ENCODE results near the gene CFAP100.

Gene CFAP100

GRCh38 chr3:126478581-126479310 is 84.0 kb downstream of the CFAP100 start:
- no peaks in the 10 kb centered on the region for H3K27me3 ChIP-seq (ENCODE audit: insufficient read depth, insufficient read length)
- H3K9me3 ChIP-seq (ENCODE audit: insufficient read depth, low read length) = no peaks in the 10 kb centered on the region
- no peak overlapping the region for H3K4me3 ChIP-seq (ENCODE audit: insufficient read length, low read depth)
- H3K36me3 ChIP-seq (ENCODE audit: insufficient read depth, insufficient read length, low read length) = peaks cover 6% of the 10 kb centered on the region
- TF ChIP-seq ZNF274 (IDR thresholded peaks at IDR 0.05; ENCODE audit: low read depth, low read length) = no peak
- no peak for TF ChIP-seq YY1 (IDR thresholded peaks at IDR 0.05; ENCODE audit: insufficient read depth, insufficient read length)
- no peak for TF ChIP-seq SUZ12 (IDR thresholded peaks at IDR 0.05; ENCODE audit: extremely low read depth, insufficient read depth, insufficient read length)
- H3K9ac ChIP-seq (ENCODE audit: insufficient read length, low read depth) = no peak overlapping the region
- H3K4me1 ChIP-seq (ENCODE audit: insufficient read depth, insufficient read length) = peaks cover 3% of the 10 kb centered on the region
- no peak for DNase-seq (ENCODE audit: low read depth, low spot score)

GRCh38 chr3:126479642-126480041 is 84.9 kb downstream of the CFAP100 start:
- TF ChIP-seq ZNF274 (IDR thresholded peaks at IDR 0.05; ENCODE audit: low read depth, low read length) = no peak
- no peak for TF ChIP-seq SUZ12 (IDR thresholded peaks at IDR 0.05; ENCODE audit: extremely low read depth, insufficient read depth, insufficient read length)
- no peak for TF ChIP-seq YY1 (IDR thresholded peaks at IDR 0.05; ENCODE audit: insufficient read depth, insufficient read length)
- no peak overlapping the region for H3K9ac ChIP-seq (ENCODE audit: insufficient read length, low read depth)
- no peak for DNase-seq (ENCODE audit: low read depth, low spot score)
- H3K4me1 ChIP-seq (ENCODE audit: insufficient read depth, insufficient read length) = peaks cover 7% of the 10 kb centered on the region
- no peaks in the 10 kb centered on the region for H3K9me3 ChIP-seq (ENCODE audit: insufficient read depth, low read length)
- peaks cover under 1% of the 10 kb centered on the region for H3K36me3 ChIP-seq (ENCODE audit: insufficient read depth, insufficient read length, low read length)
- H3K4me3 ChIP-seq (ENCODE audit: insufficient read length, low read depth) = no peak overlapping the region
- H3K27me3 ChIP-seq (ENCODE audit: insufficient read depth, insufficient read length) = no peaks in the 10 kb centered on the region

- H3K4me1 ChIP-seq (ENCODE audit: insufficient read depth, insufficient read length) = peaks cover 7% of the 10 kb centered on the region
- DNase-seq (ENCODE audit: low read depth, low spot score) = no peak
- H3K9me3 ChIP-seq (ENCODE audit: insufficient read depth, low read length) = no peaks in the 10 kb centered on the region
- no peaks in the 10 kb centered on the region for H3K36me3 ChIP-seq (ENCODE audit: insufficient read depth, insufficient read length, low read length)
- no peak for TF ChIP-seq ZNF274 (IDR thresholded peaks at IDR 0.05; ENCODE audit: low read depth, low read length)
- TF ChIP-seq YY1 (IDR thresholded peaks at IDR 0.05; ENCODE audit: insufficient read depth, insufficient read length) = no peak
- TF ChIP-seq SUZ12 (IDR thresholded peaks at IDR 0.05; ENCODE audit: extremely low read depth, insufficient read depth, insufficient read length) = no peak
- H3K4me3 ChIP-seq (ENCODE audit: insufficient read length, low read depth) = no peak overlapping the region
- no peaks in the 10 kb centered on the region for H3K27me3 ChIP-seq (ENCODE audit: insufficient read depth, insufficient read length)
- no peak overlapping the region for H3K9ac ChIP-seq (ENCODE audit: insufficient read length, low read depth)
Observed at GRCh38 chr3:126480206-126480605, 85.5 kb downstream of the CFAP100 start.

- Histone ChIP-seq H3K4me3 (ENCODE audit: insufficient read length, low read depth) (no peak overlapping the region), H3K9ac (ENCODE audit: insufficient read length, low read depth) (no peak overlapping the region), H3K27me3 (ENCODE audit: insufficient read depth, insufficient read length) (no peaks in the 10 kb centered on the region), H3K36me3 (ENCODE audit: insufficient read depth, insufficient read length, low read length) (no peaks in the 10 kb centered on the region), H3K9me3 (ENCODE audit: insufficient read depth, low read length) (no peaks in the 10 kb centered on the region), H3K4me1 (ENCODE audit: insufficient read depth, insufficient read length) (peaks cover 7% of the 10 kb centered on the region)
- TF ChIP-seq ZNF274 (IDR thresholded peaks at IDR 0.05; ENCODE audit: low read depth, low read length) (no peak), SUZ12 (IDR thresholded peaks at IDR 0.05; ENCODE audit: extremely low read depth, insufficient read depth, insufficient read length) (no peak), YY1 (IDR thresholded peaks at IDR 0.05; ENCODE audit: insufficient read depth, insufficient read length) (no peak)
- no peak for DNase-seq (ENCODE audit: low read depth, low spot score)
Observed at GRCh38 chr3:126480861-126481260, 86.2 kb downstream of the CFAP100 start.

GRCh38 chr3:126481808-126482502 is 87.2 kb downstream of the CFAP100 start:
- H3K4me1 ChIP-seq (ENCODE audit: insufficient read depth, insufficient read length) = peaks cover 12% of the 10 kb centered on the region
- DNase-seq (ENCODE audit: low read depth, low spot score) = no peak
- H3K27me3 ChIP-seq (ENCODE audit: insufficient read depth, insufficient read length) = no peaks in the 10 kb centered on the region
- H3K9ac ChIP-seq (ENCODE audit: insufficient read length, low read depth) = no peak overlapping the region
- no peaks in the 10 kb centered on the region for H3K36me3 ChIP-seq (ENCODE audit: insufficient read depth, insufficient read length, low read length)
- H3K4me3 ChIP-seq (ENCODE audit: insufficient read length, low read depth) = no peak overlapping the region
- no peaks in the 10 kb centered on the region for H3K9me3 ChIP-seq (ENCODE audit: insufficient read depth, low read length)
- no peak for TF ChIP-seq ZNF274 (IDR thresholded peaks at IDR 0.05; ENCODE audit: low read depth, low read length)
- TF ChIP-seq SUZ12 (IDR thresholded peaks at IDR 0.05; ENCODE audit: extremely low read depth, insufficient read depth, insufficient read length) = no peak
- no peak for TF ChIP-seq YY1 (IDR thresholded peaks at IDR 0.05; ENCODE audit: insufficient read depth, insufficient read length)

DNA sequence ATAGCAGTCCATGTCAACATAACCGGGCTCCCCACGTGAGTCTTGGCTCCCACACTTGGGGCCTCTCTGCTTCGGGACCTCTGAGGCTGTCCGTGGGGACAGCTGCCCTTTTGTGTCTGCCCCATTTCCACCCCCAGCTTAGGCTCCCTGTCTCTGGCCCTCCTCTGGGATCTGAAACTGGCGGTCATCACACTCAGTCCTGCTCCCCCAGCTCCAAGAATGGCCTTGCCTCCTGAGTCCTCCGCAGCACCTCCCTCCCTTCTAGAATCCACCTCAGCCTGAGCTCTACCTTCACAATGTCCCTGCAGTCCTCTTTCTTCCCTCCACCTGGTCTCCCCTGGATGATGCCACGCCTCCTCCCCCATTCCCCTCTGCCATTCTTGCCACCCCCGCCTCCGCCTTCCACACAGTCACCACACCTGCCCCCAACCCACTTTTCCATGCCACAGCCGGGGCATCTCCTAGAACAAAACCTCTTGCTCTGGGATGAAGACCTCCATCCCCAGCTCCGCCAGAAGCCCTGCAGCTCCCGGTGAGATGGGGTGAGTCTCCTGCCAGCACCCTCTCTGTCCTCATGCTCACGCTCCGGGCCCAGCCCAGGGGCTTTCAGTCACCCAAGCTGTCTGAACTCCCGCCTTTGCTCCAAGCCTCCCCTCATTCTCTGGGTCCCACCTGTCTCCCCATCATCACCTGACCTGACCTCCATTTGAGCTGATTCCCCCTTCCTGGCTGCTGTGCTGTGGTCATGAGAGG is 88.0 kb downstream of the CFAP100 start:
- Histone ChIP-seq H3K27me3 (ENCODE audit: insufficient read depth, insufficient read length) (no peaks in the 10 kb centered on the region), H3K9me3 (ENCODE audit: insufficient read depth, low read length) (no peaks in the 10 kb centered on the region), H3K4me1 (ENCODE audit: insufficient read depth, insufficient read length) (peaks cover 17% of the 10 kb centered on the region), H3K9ac (ENCODE audit: insufficient read length, low read depth) (peak overlapping the region; percentile 17), H3K36me3 (ENCODE audit: insufficient read depth, insufficient read length, low read length) (no peaks in the 10 kb centered on the region), H3K4me3 (ENCODE audit: insufficient read length, low read depth) (no peak overlapping the region)
- TF ChIP-seq SUZ12 (IDR thresholded peaks at IDR 0.05; ENCODE audit: extremely low read depth, insufficient read depth, insufficient read length) (no peak), ZNF274 (IDR thresholded peaks at IDR 0.05; ENCODE audit: low read depth, low read length) (no peak), YY1 (IDR thresholded peaks at IDR 0.05; ENCODE audit: insufficient read depth, insufficient read length) (no peak)
- no peak for DNase-seq (ENCODE audit: low read depth, low spot score)

GRCh38 chr3:126483321-126483761 is 88.6 kb downstream of the CFAP100 start:
- Histone ChIP-seq H3K36me3 (ENCODE audit: insufficient read depth, insufficient read length, low read length) (no peaks in the 10 kb centered on the region), H3K9ac (ENCODE audit: insufficient read length, low read depth) (no peak overlapping the region), H3K27me3 (ENCODE audit: insufficient read depth, insufficient read length) (no peaks in the 10 kb centered on the region), H3K9me3 (ENCODE audit: insufficient read depth, low read length) (no peaks in the 10 kb centered on the region), H3K4me1 (ENCODE audit: insufficient read depth, insufficient read length) (peaks cover 21% of the 10 kb centered on the region), H3K4me3 (ENCODE audit: insufficient read length, low read depth) (no peak overlapping the region)
- DNase-seq (ENCODE audit: low read depth, low spot score) = no peak
- TF ChIP-seq SUZ12 (IDR thresholded peaks at IDR 0.05; ENCODE audit: extremely low read depth, insufficient read depth, insufficient read length) (no peak), YY1 (IDR thresholded peaks at IDR 0.05; ENCODE audit: insufficient read depth, insufficient read length) (no peak), ZNF274 (IDR thresholded peaks at IDR 0.05; ENCODE audit: low read depth, low read length) (no peak)
